HG03460 (cell line): ENCODE measurements around the gene KHSRP.

ENCODE experiments used
- ATAC-seq: cut with Tn5 transposase; IDR thresholded peaks from one replicate; pipeline ENCODE4 v1.9.1; 2021; ENCODE audit not compliant: unreplicated experiment

The KHSRP gene

DNA sequence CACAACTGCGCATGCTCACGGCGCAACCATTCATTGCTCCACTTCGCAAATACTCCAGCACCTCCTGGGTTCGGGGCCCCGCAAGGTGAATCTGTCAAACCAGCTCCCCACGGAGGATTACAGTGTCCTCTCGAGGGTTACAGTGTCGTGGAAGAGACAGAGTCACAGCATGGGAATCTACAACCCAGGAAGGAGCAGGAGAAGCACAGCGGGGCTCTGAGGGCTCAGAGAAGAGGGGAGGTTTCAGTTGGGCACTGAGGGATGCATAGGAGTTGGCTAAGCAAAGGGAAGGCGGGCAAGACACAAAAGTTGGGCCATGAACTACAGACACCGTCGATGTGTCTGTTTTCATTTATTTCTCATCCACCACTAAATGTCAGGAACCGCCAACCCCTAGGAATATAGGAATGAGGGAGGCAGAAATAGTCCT, 30.6 kb downstream of the KHSRP start:
- ATAC-seq: no peak

DNA sequence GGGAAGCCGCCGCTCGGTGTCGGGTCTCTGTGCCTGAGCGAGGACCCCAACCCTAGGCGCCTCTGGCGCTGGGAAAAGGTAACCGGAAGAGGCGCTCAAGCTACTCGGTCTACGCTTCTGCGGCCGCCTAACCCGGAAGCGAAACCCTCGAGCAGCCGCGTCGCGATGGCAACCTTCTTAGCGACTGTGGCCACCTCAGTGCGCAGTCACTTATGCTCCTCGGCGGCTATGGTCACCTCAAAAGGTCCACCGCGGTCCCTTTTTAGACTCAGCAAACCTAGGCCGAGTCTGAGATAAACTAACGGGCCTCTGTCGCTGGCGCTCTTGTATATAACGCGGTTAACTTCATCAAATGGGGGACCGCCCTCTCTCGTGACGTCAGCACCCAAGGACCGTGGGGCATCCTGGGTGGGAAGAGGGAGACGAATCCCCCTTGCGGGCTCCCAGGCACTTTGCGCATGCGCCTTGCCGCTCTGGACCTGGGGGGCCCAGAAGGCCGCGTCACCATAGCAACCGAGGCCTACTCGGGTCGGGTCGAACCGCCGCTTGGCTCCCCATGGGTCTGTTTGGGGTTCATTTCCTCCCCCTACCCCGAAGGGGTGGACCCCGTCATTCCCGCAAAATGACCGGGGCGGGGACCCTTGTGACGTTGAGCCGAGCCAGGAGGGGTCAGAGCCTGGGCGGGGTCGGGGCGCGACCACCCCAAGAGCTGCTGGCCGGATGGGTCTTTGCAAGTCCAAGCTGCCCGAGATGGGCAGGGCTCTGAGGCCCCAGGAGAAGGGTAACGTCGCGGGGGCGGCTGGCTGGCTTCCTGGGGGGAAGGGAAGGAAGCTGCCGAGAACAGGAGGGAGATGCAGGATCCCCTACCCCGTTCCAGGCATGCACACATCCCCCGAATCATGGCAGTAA, 31.3 kb downstream of the KHSRP start, which contains the start of gene GTF2F1:
Gene GTF2F1 (minus strand): TSS at position 91 of the 909 bp plus-strand sequence. CDS start 169 bp downstream, outside the sequence.
- ATAC-seq: peak; percentile 67

DNA sequence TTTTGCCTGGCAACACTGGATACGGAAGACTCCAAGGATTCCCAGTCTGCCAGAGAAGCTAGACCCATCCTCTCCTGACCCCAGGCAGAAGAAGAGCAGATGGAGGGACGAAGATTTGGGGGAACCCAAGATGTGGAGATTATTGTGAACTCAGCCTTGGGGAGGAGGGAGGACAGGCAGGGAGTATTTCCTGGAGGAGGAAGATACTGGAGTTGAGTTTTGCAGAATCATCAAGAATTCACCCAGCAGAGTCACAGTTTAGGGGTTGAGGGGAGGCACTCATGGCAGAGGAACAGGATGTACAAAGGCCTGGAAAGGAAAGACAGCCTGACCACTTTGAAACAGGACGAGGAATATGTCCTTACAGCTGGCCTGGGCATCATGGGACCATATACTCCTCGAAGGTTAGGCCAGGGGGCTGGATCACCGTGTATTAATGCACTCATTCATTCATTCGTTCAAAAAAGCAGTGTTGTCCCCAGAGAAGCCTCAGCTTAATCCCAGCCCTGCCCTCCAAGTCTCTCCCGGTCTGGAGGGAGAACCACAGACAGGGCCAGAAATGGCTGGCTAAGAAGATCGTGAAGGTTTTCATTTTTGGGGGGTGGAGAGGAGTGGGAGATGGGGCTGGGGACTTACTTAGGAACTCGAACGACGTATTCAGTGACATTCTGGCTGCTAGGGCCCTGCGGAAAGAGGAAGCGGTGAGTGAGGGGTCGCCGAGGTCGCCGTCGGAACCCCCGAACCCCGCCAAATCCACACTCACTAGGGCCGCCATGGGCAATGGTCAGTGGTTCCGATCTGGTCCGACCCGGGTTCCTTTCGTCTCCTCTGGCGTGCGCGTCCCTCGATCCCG, 32.2 kb downstream of the KHSRP start:
- ATAC-seq: no peak

DNA sequence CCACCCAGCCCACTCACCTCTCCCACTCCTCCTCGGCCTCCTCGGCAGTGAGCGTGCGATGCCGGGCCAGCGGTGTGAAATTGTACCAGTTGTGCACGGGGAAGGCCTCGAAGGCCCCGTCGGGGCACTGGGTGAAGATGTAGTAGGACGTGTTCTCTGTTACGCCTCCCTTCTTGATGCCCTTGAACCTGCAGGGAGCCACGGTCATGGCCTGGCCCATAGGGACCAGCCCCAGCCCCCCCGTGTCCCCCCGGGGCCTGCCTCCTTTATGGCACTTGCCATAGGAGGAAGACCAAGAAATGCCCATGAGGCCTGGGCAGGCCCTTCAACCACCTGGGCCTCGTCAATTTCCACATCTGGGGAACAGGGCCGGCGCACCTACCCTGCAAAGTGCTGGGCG, 37.2 kb downstream of the KHSRP start:
- no peak for ATAC-seq

DNA sequence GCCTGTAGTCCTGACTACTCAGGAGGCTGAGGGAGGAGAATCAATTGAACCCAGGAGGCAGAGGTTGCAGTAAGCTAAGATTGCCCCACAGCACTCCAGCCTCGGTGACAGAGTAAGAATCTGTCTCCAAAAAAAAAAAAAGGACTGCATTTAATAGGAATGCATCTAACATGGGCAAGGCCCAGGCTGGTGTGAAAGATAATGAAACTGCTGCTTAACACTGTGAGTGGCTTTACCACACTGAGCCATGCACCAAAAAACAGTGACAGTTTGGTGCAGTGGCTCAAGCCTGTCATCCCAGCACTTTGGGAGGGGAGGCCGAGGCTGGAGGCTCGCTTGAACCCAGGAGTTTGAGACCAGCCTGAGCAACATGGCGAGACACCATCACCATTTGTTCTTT, 40.2 kb downstream of the KHSRP start:
- no peak for ATAC-seq

DNA sequence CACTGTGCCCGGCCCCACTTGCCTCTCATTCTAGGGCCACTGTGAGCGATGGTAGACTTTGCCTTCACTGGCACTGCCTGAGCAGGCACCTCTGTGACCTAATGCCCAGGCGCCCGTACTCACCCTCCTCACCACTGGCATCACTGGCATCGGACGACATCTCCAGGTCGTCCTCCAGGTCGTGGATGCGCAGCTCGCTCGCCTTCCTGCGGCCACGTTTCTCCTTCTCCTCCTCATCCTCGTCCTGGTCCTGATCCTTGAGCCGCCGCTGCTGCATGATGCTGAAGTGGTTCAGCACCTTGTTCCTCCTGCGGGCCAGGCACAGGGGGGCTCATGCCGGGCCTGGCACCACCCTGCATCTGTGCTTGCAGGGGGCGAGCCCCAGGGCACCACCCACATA, 41.4 kb downstream of the KHSRP start:
- ATAC-seq: no peak

DNA sequence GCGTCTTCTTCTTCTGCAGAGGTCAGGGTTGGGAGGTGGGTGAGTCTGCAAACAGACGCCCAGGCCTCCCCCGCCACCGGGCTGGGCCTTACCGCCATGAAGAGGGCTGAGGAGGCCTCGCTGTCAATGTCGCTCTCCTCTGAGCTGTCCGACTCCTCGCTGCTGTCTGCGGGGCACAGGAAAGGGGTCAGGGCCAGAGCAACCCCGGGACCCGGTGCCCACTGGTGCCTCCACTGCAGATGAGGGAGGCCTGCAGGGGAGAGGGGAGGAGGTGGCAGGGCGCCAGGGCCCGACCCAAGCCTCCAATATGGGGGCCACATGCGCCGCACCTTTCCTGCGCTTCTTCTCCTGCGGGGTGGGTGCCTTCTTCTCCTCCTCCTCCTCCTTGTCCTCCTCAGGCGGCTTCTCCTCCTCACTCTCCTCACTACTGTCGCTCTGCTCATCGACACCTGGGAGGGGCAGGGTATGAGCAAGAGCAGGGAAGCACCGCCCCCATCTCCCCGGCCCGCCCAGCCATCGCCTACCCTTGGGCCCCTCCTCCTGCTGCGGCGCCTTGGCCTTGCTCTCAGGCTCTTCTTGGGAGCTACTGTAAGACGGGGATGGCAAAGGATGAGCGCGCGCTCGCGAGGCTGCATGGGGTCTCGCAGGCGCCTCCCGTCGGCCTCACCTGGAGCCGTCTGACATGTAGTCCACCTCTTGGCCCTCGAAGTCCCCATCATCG, 43.4 kb downstream of the KHSRP start:
- no peak for ATAC-seq

DNA sequence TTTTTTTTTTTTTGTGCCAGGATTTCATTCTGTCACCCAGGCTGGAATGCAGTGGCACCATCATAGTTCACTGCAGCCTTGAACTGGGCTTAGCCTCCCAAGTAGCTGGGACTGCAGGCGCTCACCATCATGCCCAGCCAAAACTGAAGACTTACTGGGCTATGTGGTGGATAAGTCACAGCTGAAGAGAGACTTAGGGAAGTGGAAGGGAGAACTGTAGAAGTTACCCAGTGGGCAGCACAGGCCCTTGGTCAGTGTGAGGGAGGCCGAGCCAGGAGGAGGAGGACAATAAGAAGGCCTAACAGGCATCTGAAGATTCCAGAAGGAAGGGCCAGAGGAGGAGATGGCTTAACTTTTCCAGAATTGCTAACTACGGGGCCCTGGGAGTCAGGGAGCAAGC, 44.9 kb downstream of the KHSRP start:
- ATAC-seq: no peak

DNA sequence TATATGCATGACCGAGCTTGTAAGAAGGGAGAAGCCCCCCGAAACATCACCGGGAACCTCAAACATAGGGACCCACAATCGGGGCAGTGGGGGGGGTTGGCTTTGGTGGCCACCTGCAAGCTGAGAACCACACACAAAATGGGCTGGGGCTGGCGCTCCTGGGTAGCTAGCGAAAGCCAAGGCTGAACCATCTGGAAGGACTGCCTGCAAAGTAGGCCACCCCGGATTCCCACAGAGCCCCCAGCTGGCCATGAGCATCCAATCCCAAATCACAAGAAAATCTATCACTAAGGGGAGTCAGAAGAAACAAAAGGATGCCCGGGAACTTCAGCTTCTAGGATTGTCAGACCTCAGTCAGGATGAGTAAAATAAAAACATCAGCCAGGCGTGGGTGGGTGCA, 46.1 kb downstream of the KHSRP start:
- no peak for ATAC-seq

DNA sequence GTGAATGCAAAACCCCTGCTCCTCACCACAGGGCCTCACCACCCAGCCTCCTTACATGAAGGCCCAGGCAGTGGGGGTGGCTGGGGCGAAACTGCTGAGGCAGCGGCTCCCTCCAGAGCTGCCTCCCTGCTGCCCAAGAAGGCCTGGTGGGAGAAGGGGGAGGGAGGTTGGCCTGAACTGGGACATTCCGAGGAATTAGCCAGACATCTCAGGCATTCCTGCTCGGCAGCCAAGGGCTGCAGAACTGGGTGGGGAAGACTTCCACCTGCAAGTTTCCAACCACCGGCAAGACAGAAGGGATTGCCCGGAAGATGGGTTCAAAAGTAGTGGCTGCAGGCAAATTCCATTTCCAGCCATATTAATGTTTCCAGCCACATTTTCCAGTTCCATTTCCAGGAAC, 46.6 kb downstream of the KHSRP start:
- ATAC-seq: no peak

DNA sequence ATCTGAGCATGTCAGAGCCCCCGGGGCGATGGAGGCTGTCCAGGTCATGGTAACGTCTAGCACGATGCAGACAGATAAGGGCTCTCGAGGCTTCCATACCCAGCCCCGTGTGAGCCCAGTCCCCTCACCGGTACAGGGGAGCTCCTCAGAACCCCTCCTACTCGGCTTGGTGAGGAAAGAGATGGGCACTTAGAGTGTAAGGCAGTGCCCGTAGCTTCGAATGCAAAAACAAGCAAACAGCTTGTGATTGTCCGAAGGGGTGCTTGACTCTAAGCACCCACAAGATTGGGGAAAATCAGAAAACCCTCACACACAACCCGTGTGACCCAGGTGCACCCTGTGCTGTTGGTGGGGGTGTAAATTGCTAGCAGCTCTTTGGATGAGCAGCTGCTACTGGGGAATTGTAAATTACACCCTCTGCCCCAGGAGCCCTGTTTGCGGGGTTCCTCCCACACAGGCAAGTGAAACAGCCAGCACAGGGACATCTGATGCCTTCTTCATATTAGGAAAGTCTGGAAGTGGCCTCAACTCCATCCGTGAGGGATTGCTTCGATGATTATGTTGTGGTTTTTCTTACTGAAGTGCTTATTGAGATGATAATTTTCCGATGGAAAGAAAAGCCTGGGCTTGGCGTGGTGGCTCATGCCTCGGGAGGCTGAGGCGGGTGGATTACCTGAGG, 48.0 kb downstream of the KHSRP start:
- ATAC-seq: no peak

DNA sequence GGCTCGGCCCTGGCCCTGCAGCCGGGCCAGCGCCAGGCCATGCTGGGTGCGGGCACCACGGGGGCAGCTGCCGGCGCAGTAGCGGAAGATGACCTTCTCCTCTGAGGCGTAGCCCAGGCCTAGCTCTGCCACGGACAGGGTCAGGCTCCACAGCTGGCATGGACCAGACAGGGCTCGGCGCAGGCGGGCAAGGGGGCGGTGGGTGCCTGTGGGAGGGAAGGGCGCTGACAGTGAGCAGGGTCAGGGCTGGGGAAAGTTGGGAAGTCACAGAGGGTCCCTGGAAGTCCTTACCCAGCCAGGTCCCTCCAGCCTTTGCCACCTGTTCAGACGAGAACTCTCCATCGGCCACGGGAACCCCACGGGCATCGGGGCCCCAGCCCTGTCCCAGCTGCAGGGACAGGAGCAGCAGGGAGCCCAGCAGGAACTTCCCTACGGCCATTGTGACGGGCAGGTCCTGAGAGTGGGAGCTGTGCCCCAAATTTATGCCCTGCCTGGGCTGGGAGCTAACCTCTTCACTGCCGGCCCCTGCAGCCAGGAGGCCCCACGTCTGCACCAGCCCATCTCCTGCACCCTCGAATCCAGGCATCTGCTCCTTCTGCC, 49.1 kb downstream of the KHSRP start, which contains the start of gene PSPN:
Gene PSPN (minus strand): TSS at position 523 of the 600 bp plus-strand sequence. CDS start 84 bp downstream, at position 439.
- no peak for ATAC-seq

DNA sequence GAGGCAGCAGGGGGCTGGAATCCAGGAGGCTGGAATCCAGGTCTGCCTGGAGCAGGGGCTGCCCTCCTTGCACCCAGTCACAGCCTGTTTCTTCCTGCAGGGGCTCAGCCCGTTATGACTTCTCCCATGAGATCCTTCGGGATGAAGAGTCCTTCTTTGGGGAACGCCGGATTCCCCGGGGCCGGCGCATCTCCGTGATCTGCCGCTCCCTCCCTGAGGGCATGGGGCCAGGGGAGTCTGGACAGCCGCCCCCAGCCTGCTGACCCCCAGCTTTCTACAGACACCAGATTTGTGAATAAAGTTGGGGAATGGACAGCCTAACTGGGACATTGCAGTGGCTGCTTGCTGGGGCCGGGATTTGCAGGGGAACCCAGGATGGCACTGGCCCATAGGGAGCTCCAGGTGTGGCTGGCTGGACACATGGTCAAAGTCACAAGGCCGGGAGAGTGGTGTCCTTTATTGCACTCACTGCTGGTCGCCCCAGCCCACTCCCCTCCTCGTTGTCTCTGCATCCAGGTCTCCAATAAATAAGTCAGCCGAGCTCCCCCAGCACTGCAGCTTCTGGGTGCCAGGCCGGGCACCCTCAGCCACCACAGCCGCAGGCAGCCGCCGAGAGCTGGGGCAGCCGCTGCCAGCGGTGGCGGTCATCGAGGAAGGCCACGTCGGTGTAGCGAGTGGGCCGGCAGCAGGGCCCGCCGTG, 49.8 kb downstream of the KHSRP start:
- ATAC-seq: no peak

DNA sequence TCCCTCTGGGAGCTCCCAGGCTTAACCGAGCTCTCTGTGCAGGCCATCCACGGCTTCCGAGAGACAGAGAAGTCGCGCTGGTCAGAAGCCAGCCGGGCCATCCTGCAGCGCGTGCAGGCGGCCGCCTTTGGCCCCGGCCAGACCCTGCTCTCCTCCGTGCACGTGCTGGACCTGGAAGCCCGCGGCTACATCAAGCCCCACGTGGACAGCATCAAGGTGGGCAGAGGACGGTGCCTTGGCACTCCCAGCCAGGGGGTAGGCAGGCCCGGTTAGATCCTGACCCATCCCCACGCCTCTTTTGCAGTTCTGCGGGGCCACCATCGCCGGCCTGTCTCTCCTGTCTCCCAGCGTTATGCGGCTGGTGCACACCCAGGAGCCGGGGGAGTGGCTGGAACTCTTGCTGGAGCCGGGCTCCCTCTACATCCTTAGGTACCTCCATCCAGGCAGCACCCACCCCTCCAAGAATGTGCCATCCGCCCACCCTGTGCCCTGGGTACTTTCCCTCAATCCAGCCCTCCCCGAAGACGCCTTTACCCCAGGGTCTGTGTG, 50.4 kb downstream of the KHSRP start:
- ATAC-seq: no peak

DNA sequence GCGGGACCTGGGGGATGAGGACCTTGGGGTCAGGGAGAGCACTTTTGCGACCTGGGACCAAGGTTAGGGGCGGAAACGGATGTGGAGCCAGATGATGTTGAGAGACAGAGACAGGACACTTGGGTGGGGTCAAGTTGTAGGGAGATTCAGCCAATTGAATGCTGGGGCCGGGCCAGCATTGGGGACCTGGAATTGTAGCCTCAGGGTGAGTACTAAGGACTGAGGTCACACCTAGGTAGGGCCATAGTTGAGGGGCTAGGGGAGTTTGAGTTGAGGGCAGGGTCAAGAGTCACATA, 50.9 kb downstream of the KHSRP start:
- no peak for ATAC-seq

DNA sequence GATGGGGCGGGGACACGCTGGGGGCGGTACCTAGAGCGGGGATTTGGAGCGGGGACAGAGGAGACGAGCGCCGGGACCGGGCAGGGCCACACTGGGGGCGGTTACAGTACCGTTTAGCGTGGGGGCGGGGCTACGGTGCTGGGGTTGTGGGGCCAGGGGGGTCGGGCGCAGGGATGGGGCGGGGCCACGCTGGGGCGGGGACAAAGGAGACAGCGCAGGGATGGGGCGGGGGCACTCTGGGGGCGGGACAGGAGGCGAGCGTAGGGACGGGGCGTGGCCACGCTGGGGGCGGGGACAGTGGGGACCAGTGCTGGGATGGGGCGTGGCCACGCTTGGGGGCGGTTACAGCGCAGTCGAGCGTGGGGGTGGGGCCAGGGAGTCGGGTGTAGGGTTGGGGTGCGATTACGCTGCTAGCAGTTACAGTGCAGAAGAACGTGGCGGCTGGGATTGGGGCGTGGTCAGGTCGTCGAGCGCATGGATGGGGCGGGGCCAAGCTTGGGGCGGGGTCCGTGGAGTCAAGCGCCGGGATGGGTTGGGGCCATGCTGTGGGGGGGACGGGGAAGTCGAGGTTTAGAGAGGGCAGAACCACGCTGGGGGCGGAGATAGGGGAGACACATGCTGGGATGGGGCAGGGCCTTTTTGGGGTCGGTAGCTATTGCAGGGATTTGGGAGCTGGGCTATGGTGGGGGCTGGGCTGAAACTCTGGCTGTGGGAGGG, 51.4 kb downstream of the KHSRP start:
- peak; percentile 34 for ATAC-seq

DNA sequence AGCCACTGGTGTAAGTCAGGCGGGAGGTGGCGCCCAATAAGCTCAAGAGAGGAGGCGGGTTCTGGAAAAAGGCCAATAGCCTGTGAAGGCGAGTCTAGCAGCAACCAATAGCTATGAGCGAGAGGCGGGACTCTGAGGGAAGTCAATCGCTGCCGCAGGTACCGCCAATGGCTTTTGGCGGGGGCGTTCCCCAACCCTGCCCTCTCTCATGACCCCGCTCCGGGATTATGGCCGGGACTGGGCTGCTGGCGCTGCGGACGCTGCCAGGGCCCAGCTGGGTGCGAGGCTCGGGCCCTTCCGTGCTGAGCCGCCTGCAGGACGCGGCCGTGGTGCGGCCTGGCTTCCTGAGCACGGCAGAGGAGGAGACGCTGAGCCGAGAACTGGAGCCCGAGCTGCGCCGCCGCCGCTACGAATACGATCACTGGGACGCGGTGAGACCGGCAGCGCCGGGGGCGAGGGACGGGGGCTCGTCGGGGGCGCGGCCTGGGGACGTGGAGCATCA, 52.0 kb downstream of the KHSRP start, which contains the start of gene ALKBH7:
Gene ALKBH7 (plus strand): TSS at position 201 of the 502 bp plus-strand sequence. CDS start 27 bp downstream, at position 228.
- ATAC-seq: peak; percentile 78

DNA sequence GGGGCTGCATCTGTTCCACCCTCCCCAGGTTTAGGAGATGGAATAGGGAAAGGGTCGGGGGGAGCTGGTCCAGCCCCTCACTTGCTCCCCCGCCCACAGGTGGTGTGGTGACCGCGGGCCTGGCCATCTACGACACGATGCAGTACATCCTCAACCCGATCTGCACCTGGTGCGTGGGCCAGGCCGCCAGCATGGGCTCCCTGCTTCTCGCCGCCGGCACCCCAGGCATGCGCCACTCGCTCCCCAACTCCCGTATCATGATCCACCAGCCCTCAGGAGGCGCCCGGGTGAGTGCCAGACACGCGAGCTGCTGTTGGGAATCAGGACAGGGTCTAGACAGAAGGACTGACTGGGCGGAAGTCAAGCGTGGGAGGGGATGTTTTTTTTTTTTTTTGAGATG, 60.3 kb downstream of the KHSRP start:
- ATAC-seq: no peak
